SK-N-SH (cell line): ENCODE measurements around the gene TMEM60. TPM values are rescaled to one million over a fixed set of nuclear protein-coding genes. Genes with fewer than 3 reads are reported as not detected.

Experiments used
- CTCF ChIA-PET: fragments of 300-600, 350-600 bp; formaldehyde crosslinking; extraction: SDS; loops from one replicate; lab custom pipeline; 2021; lab: Yijun Ruan, JAX
- POLR2A ChIA-PET: fragments of 350-600 bp; sonication (Branson Sonifier 250); formaldehyde crosslinking; extraction: SDS; loops from one replicate; lab custom pipeline; 2020; ENCODE audit warnings: antibody characterized with exemption, inconsistent platforms; lab: Yijun Ruan, JAX
- DNase-seq: peaks from one replicate; pipeline ENCODE4 v3.0.0; 2012
- H2AFZ ChIP-seq: fragments of 200-600 bp; sonication (generic); 2 replicates; pipeline ENCODE4 v1.8.1; 2016; ENCODE audit warnings: antibody characterized with exemption, mild to moderate bottlenecking, low read depth
- H3F3A ChIP-seq: fragments of 200-600 bp; sonication (generic); replicated peaks from 2 replicates; pipeline ENCODE3; 2016; ENCODE audit warnings: antibody characterized with exemption, mild to moderate bottlenecking; ENCODE audit not compliant: insufficient read depth
- H3K27ac ChIP-seq, 2 experiments: fragments of 200-500 bp in 1 of 2; fragments of 200-600 bp in 1 of 2; sonication (Bioruptor generic) in 1 of 2; sonication (generic), shearing (Covaris generic) in 1 of 2; 2 replicates each; pipeline versions ENCODE4 v1.5.1 to v1.6.1; 2014 to 2016; ENCODE audit warnings: low read depth in 2 of 2, inconsistent platforms in 1 of 2, low read length in 1 of 2, mild to moderate bottlenecking in 1 of 2, mixed read lengths in 1 of 2
- H3K27me3 ChIP-seq: fragments of 200-600 bp; sonication (generic), shearing (Covaris generic); 2 replicates; pipeline ENCODE4 v1.6.1; 2016; ENCODE audit warnings: mixed run types; ENCODE audit not compliant: insufficient read depth
- H3K36me3 ChIP-seq, 2 experiments: fragments of 200-500 bp in 1 of 2; fragments of 200-600 bp in 1 of 2; sonication (Bioruptor generic) in 1 of 2; sonication (generic) in 1 of 2; replicated peaks in 1 of 2; 2 replicates each; pipeline versions ENCODE3 to v1.5.1; 2014 to 2016; ENCODE audit warnings: low read length in 1 of 2, mild to moderate bottlenecking in 1 of 2; ENCODE audit not compliant: insufficient read depth in 2 of 2, control insufficient read depth in 1 of 2
- H3K4me1 ChIP-seq, 2 experiments: fragments of 200-500 bp in 1 of 2; fragments of 200-600 bp in 1 of 2; sonication (Bioruptor generic) in 1 of 2; sonication (generic), shearing (Covaris generic) in 1 of 2; 2 replicates each; pipeline versions ENCODE4 v1.5.1 to v1.6.1; 2014 to 2016; ENCODE audit warnings: low read depth in 1 of 2, low read length in 1 of 2, mixed run types in 1 of 2; ENCODE audit not compliant: insufficient read depth in 2 of 2, control insufficient read depth in 1 of 2
- H3K4me2 ChIP-seq: fragments of 200-600 bp; sonication (generic), shearing (Covaris generic); 2 replicates; pipeline ENCODE4 v1.6.1; 2017; ENCODE audit warnings: mixed run types
- H3K4me3 ChIP-seq, 2 experiments: fragments of 200-500 bp in 1 of 2; fragments of 200-600 bp in 1 of 2; sonication (Bioruptor generic) in 1 of 2; sonication (generic), shearing (Covaris generic) in 1 of 2; 2 replicates each; pipeline versions ENCODE4 v1.5.1 to v1.8.1; 2014 to 2016; ENCODE audit warnings: low read depth in 2 of 2, inconsistent platforms in 1 of 2, low read length in 1 of 2, mild to moderate bottlenecking in 1 of 2, mixed read lengths in 1 of 2, moderate library complexity in 1 of 2
- H3K79me2 ChIP-seq: fragments of 200-600 bp; sonication (generic); 2 replicates; pipeline ENCODE4 v1.8.1; 2017; ENCODE audit warnings: mild to moderate bottlenecking; ENCODE audit not compliant: insufficient read depth
- H3K9ac ChIP-seq: fragments of 200-600 bp; sonication (generic); 2 replicates; pipeline ENCODE4 v1.6.1; 2017; ENCODE audit warnings: mixed run types
- H3K9me2 ChIP-seq: fragments of 200-600 bp; sonication (generic); 2 replicates; pipeline ENCODE4 v1.6.1; 2017; ENCODE audit warnings: mixed run types
- H3K9me3 ChIP-seq: fragments of 200-600 bp; sonication (generic); 2 replicates; pipeline ENCODE4 v1.6.1; 2017; ENCODE audit warnings: mixed run types, mild to moderate bottlenecking, moderate library complexity
- H4K20me1 ChIP-seq: fragments of 200-600 bp; sonication (generic); 2 replicates; pipeline ENCODE4 v1.6.1; 2017; ENCODE audit warnings: mild to moderate bottlenecking, mixed run types; ENCODE audit not compliant: insufficient read depth
- CHD2 ChIP-seq: fragments of 150-350 bp; IDR thresholded peaks from 2 replicates; pipeline ENCODE4 v1.6.1; 2018; ENCODE audit warnings: low read length; ENCODE audit not compliant: partially characterized antibody
- CTCF ChIP-seq: fragments of 200-600 bp; sonication (generic); IDR thresholded peaks from 2 replicates; pipeline ENCODE4 v1.6.1; 2017; ENCODE audit warnings: antibody characterized with exemption, mild to moderate bottlenecking, moderate library complexity
- EZH2phosphoT487 ChIP-seq: fragments of 200-600 bp; sonication (generic); IDR thresholded peaks from 2 replicates; pipeline ENCODE4 v1.6.1; 2017; ENCODE audit warnings: low read depth, mixed run types, mild to moderate bottlenecking, antibody characterized with exemption, moderate library complexity, borderline replicate concordance
- FOSL2 ChIP-seq: IDR thresholded peaks from 2 replicates; pipeline ENCODE4 v1.4.0; 2012; ENCODE audit warnings: low read depth, mild to moderate bottlenecking, moderate library complexity, borderline replicate concordance
- FOXJ3 ChIP-seq: sonication (generic); formaldehyde crosslinking; IDR thresholded peaks from 2 replicates; pipeline ENCODE4 v1.5.1; 2020; ENCODE audit warnings: mild to moderate bottlenecking, missing genetic modification reagents
- JUND ChIP-seq: IDR thresholded peaks from 2 replicates; pipeline ENCODE4 v1.4.0; 2012
- MAX ChIP-seq: IDR thresholded peaks from 2 replicates; pipeline ENCODE4 v1.4.0; 2012; ENCODE audit warnings: low read depth
- MEF2A ChIP-seq: IDR thresholded peaks from 2 replicates; pipeline ENCODE4 v1.4.0; 2012; ENCODE audit warnings: low read depth, borderline replicate concordance
- MXI1 ChIP-seq: IDR thresholded peaks from 2 replicates; pipeline ENCODE4 v1.6.1; 2012; ENCODE audit warnings: mild to moderate bottlenecking, low read depth, low read length, improper control_type of control experiment
- NFIC ChIP-seq: IDR thresholded peaks from 2 replicates; pipeline ENCODE4 v1.4.0; 2012; ENCODE audit warnings: borderline replicate concordance
- NRF1 ChIP-seq: IDR thresholded peaks from 2 replicates; pipeline ENCODE4 v1.6.1; 2012; ENCODE audit warnings: low read depth, mild to moderate bottlenecking, low read length
- POLR2AphosphoS5 ChIP-seq: IDR thresholded peaks from 2 replicates; pipeline ENCODE4 v1.6.1; 2012; ENCODE audit warnings: low read depth, low read length
- RAD21 ChIP-seq: IDR thresholded peaks from 2 replicates; pipeline ENCODE4 v1.6.1; 2012; ENCODE audit warnings: mild to moderate bottlenecking, low read length
- RFX5 ChIP-seq: IDR thresholded peaks from 2 replicates; pipeline ENCODE4 v1.6.1; 2012; ENCODE audit warnings: mild to moderate bottlenecking, improper control_type of control experiment, low read length
- SIN3A ChIP-seq: IDR thresholded peaks from 2 replicates; pipeline ENCODE4 v1.6.1; 2012; ENCODE audit warnings: low read depth, mild to moderate bottlenecking, low read length, moderate library complexity, borderline replicate concordance
- SMC3 ChIP-seq: IDR thresholded peaks from 2 replicates; pipeline ENCODE4 v1.6.1; 2012; ENCODE audit warnings: low read depth, low read length, improper control_type of control experiment
- YY1 ChIP-seq: IDR thresholded peaks from 2 replicates; pipeline ENCODE4 v1.4.0; 2012; ENCODE audit warnings: low read depth, mild to moderate bottlenecking
- WGBS: methylation state at CpG from one replicate; pipeline ENCODE4 v1.1.6; 2017; ENCODE audit warnings: low lambda C conversion rate; 5-methylcytosine and 5-hydroxymethylcytosine counted together
- polyA plus RNA-seq, 3 experiments: library from polyadenylated mRNA; depleted of rRNA; stranded (reverse); fragments of >200 nt; gene quantifications; 2 replicates each; pipeline ENCODE4 v1.2.3, GENCODE V29; 2012
- TF ChIP-seq, protein P1 (sequence below): IDR thresholded peaks from 2 replicates; pipeline ENCODE4 v1.4.0; 2012; ENCODE audit warnings: low read depth, borderline replicate concordance
- TF ChIP-seq, protein P2 (sequence below): fragments of 150-350 bp; IDR thresholded peaks from 2 replicates; pipeline ENCODE4 v1.6.1; 2016; ENCODE audit warnings: mild to moderate bottlenecking, low read depth, low read length
- TF ChIP-seq, protein P3 (sequence below): IDR thresholded peaks from 2 replicates; pipeline ENCODE4; 2012

The TMEM60 gene
- polyA plus RNA-seq, 1 of the 3 experiments (the other 2 are of a cell fraction) = 24.8 TPM

GRCh38 chr7:77843194-77843593, 45.0 kb upstream of the TMEM60 start:
- Histone ChIP-seq H3K79me2 (peaks cover 5% of the 10 kb centered on the region; the same call in 1 of the 2 replicates), H2AFZ (no peak overlapping the region), H3K4me2 (no peak overlapping the region), H3K4me1 (no peaks in the 10 kb centered on the region; a peak in 2 of 4 replicates), H4K20me1 (no peaks in the 10 kb centered on the region), H3F3A (peaks cover 3% of the 10 kb centered on the region), H3K4me3 (no peak overlapping the region), H3K9me3 (no peaks in the 10 kb centered on the region), H3K36me3 (peaks cover 0 to 7% of the 10 kb centered on the region in 2 experiments), H3K9me2 (no peaks in the 10 kb centered on the region), H3K9ac (no peak overlapping the region), H3K27ac (no peak overlapping the region), H3K27me3 (no peaks in the 10 kb centered on the region)
- CTCF ChIA-PET = interaction anchor here (0.6 to 1.1 kb wide), 3 partner anchors 9 to 191 kb away, joined by 3 read pairs; no protein-coding TSS in a partner anchor
- POLR2A ChIA-PET = no interaction called here
- no peak for DNase-seq
- WGBS = 95% methylated on average over 2 of the region's 2 CpGs
- TF ChIP-seq NFIC = no peak
- TF ChIP-seq, protein P1, sequence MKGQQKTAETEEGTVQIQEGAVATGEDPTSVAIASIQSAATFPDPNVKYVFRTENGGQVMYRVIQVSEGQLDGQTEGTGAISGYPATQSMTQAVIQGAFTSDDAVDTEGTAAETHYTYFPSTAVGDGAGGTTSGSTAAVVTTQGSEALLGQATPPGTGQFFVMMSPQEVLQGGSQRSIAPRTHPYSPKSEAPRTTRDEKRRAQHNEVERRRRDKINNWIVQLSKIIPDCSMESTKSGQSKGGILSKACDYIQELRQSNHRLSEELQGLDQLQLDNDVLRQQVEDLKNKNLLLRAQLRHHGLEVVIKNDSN = no peak
- TF ChIP-seq MEF2A = no peak
- TF ChIP-seq MAX = no peak
- TF ChIP-seq, protein P2, sequence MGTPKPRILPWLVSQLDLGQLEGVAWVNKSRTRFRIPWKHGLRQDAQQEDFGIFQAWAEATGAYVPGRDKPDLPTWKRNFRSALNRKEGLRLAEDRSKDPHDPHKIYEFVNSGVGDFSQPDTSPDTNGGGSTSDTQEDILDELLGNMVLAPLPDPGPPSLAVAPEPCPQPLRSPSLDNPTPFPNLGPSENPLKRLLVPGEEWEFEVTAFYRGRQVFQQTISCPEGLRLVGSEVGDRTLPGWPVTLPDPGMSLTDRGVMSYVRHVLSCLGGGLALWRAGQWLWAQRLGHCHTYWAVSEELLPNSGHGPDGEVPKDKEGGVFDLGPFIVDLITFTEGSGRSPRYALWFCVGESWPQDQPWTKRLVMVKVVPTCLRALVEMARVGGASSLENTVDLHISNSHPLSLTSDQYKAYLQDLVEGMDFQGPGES = no peak
- TF ChIP-seq, protein P3, sequence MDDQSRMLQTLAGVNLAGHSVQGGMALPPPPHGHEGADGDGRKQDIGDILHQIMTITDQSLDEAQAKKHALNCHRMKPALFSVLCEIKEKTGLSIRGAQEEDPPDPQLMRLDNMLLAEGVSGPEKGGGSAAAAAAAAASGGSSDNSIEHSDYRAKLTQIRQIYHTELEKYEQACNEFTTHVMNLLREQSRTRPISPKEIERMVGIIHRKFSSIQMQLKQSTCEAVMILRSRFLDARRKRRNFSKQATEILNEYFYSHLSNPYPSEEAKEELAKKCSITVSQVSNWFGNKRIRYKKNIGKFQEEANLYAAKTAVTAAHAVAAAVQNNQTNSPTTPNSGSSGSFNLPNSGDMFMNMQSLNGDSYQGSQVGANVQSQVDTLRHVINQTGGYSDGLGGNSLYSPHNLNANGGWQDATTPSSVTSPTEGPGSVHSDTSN = no peak
- no peak for TF ChIP-seq CTCF
- no peak for TF ChIP-seq SIN3A
- TF ChIP-seq YY1 = no peak
- no peak for TF ChIP-seq CHD2
- TF ChIP-seq POLR2AphosphoS5 = no peak
- no peak for TF ChIP-seq NRF1
- no peak for TF ChIP-seq RFX5
- no peak for TF ChIP-seq FOSL2
- TF ChIP-seq EZH2phosphoT487 = no peak
- TF ChIP-seq RAD21 = no peak
- no peak for TF ChIP-seq FOXJ3 (CRISPR knock-in tag)
- TF ChIP-seq MXI1 = no peak
- no peak for TF ChIP-seq SMC3
- no peak for TF ChIP-seq JUND
